ENCODE measurements around the gene PLPP4.

Gene PLPP4

DNA sequence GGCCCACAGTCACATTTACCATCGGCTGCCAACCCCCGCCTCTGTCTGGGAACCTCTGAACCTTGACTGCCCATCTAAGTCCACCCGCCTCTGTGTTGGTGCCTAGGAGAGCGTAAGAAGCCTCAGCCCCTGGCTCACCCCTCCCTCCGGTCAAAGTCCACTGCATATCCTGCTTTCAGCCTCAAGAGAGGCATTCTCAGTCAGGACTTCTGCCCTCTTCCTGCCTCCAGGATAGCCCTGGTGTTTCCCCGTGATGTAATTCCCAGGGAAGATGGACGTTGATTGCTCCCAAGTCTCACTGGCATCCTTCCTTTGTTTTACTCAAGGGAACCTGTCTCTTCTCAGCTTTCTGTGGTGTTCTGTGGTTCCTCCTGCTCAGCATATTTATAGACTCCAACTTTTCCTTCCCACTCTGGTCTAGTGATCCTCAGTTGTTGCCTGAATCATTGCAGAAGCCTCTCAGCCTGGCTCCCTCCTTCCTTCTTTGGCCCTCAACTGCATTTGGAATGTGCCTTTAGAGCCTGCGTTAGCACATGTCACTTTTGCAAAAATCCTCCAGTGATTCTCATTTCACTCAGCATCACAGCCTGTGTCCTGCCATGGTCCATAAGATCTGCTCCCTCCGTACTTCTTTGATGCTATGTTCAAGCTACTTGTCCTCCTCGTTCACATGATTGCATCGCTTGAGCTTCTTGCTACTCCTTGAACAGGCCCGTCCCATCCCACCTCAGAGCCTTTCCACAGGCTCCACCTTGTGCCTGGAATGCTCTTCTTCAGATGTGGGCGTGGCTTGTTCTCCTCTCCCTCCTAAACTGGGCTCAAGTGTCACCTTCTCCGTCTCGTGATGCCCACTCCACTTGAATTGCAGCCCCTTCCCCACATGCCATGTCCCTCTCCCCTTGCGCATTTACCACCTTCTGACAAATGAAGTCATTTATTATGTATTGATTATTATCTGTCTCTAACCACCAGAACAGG is 124.2 kb downstream of the PLPP4 start:
- DNase-seq = no peak

DNA sequence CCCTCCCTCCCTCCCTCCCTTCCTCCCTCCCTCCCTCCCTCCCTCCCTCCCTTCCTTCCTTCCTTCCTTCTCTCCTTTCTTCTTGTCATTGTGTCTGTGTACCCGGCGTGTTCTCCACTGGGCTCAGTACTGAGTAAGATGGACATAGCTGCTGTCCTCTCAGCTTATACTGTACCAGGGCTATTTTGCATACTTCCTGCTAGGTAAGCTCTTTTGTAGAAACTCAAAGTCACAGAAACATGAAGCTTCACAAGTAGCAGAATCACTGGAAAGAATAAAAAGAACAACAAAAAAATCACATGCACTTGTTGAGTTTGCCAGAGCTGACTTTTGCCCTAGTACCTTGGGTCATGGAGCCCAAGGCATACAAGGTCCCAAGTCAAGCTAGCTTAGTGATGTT is 125.7 kb downstream of the PLPP4 start:
- DNase-seq = no peak

DNA sequence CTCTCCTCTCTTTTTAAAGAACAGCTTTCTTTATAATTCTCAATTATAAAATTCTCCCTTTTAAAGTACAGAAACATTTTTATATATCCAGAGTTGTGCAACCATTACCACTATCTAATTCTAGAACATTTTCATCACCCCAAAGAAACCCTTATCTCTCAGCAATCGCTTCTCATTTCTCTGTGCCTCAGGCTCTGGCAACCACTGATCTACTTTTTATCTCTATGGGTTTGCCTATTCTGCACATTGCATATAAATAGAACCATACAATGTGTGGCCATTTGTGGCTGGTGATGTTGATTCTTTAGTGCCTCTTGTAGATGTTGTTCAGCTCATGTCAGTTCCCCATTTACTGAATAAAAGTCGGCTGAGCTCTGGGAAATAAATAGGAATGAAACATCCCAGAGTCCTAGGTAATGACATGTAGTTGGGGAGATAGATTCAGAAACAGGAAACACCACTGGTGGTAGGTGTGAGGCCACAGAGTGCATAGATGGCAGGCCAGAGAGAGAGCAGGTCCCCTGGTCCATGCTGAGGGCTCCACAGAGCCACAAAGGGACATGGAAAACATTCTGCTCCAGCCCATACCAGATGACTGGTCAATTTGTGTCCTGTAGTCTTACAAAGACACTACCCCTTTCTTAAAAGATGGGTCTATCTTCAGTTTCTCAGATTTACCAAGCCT is 126.5 kb downstream of the PLPP4 start:
- no peak for DNase-seq

DNA sequence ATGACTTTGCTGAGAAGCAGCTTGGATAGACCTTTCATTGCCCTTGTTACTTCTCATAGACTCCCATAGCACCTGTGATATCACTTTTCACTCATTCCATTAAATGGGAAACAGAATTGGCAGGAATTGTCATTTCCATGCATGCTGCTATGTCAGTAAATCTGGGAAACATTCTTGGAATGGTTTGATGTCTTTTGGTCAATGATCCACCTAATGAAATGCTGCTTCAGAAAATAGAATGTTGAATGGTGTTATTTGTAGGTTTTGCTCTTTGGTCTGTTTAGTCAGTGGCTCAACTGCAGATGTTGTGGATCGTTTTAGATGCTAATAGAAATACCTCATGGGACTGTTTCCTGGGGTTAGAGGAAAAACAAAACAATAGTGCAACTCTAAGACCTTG is 127.8 kb downstream of the PLPP4 start:
- DNase-seq = no peak

DNA sequence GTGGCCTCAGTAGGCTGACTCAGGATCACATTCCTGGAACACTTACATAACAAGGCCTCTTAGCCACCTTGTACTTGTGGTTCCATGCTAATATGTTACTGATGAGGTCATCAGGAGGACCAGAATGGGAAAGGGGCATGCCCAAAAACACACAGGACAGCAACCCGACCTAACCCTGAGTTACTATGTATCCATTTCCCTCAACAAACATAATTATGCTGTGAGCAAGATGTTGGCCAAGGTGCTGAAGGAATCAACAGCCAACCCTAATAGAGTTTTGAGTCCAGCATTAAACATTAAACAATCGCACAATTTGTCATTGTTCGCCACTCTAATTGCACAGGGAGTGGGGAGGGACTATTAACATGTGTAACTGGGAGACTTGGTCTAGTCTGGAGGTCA is 129.4 kb downstream of the PLPP4 start:
- DNase-seq = no peak

DNA sequence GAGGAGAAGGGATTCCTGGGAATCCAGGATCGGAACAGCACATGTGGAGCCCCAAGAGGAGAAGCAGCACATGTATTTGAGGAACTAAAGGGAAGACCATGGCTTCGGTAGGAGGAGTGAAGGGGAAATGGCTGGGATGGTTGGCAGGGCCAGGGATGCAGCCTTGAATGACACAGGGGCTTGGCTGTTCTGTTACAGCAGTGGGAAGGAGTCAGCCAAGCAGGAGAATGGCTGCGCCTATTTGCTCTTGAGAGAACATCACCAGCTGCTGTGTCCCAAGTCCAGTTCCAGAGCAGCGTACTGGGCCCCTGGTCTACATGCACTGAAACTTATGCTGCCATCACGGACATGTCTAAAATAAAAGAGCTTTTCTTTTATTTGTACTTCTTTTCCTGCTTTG is 130.0 kb downstream of the PLPP4 start:
- no peak for DNase-seq

DNA sequence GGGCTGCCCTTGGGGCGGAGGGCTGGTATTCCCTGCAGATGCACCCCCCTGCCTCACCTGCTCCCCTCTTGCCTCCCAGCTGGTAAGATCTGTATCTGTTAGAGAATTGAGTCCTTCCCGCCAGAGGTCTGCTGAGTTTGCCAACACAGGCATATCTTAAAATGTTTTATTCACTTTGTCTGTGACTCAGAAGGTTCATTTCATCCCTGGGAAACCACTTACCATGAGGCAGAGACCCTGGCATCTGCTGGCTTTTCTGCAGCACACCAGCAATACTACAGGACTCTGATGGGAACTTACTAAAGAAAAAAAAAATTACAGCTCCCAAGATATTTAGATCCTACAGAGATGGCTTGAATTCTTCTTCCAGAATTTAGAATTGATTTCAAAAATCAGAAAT is 131.3 kb downstream of the PLPP4 start:
- no peak for DNase-seq

DNA sequence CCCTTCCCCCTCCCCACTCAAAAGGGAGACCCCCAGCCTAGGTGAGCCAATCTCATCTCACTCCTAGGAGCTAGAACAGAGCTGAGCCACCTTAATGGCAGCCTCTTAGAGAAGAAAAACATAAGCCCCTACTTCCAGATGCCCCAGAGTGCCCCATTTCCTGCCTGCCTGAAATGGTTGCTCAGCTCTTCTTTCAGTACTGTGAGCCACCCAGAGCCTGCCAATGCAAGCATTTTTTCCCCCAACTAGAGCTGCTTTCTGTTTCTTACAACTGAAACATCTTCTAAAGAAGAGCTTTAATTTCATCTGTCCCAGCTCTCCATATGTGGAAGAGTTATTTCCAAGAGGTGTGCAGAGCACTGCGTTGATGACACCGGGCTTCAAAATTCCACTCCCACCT is 136.7 kb downstream of the PLPP4 start:
- DNase-seq = no peak

DNA sequence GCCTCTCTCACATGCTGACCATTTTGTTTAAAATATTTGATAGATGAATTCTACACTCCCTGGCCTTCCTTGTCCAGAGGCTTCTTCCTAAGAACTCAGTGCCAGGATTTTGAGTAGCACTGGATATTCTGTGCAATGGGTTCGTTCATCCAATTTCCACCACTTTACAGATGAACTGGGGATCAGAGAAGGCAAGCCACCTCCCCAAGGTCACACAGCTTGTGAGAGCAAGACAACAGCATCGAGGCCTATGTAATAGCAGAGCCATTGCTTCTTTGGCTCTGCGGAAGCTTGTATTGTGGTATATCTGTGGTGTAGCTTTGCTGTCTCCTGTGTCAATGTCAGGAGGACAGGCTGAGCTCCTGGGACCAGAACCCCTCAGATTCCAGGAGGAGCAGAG is 140.9 kb downstream of the PLPP4 start:
- DNase-seq = no peak

DNA sequence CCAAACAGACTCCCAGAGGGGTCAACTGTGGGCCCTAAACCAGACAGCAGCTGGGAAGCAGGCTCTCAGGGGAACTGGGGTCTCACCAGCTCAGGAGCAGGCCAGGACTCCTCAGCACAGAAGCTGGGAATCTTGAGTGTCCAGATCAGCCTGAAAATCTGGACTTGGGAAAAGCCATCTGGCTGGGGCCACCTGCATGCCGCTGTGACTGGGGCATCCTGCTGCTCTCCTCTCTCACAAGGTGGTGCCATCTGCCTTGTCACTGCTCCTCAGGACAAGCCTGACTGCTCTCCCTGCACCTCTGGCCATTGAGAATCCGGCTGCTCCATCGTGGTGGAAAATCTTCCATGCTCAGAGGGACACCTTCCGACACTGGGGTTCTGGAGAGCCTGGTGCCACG is 141.4 kb downstream of the PLPP4 start:
- peak; percentile 91 for DNase-seq

DNA sequence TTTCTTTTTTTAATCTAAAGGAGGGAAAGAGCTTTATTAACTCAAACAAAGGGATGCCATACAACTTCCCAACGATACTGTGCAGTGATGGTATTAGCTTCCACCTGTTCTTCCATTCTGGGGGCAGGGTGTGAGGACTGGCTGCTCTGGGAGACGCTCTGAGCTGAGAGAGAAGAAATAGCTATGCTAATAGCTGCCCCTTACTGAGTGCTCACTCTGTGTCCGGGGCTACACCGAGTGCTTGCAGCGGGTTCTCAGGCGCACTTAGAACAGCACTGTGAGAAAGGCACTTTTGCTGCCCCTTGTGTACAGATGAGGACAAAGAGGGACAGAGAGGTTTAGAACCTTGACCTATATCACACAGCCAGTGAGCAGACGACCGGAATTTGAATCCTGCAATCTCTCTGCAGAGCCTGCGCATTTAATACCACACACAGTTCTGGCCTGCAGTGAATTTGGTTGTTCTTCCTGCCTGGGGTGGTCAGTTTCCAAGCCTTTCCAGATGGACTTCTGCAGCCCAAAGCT is 142.2 kb downstream of the PLPP4 start:
- DNase-seq = no peak

DNA sequence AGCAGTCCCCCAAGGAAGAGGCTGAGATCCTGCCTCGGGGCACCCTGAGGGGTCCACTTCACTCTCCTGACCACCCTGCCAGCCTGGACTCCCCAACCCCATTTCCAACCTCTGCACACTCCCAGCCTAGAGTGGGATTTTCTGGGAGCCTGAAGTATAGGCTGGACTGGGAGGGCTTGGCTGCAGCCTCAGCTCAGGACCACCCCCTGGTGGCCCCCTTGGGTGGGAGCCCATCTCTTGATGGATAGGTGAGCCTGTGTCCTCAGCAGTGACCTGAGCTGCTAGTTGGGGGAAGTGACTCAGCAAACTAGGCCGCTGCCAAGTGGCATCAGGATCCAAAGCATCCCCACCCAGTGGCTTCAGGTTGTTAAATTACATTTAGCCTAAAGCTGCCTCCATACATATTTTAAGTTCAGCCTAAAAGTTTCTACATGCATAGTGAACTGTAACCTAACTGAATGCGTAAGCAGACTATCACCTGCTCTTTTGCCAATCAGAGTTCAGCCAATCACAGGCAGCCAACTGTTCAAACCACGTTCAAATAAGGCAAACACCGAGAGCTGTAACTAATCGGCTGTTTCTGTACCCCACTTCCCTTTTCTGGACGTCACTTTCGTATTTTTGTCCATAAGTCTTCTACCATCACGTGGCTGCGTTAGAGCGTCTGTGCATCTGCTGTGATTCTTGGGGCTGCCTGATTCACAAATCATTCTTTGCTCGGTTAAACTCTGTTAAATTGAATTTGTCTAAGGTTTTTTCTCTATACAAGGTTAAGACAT is 144.0 kb downstream of the PLPP4 start:
- no peak for DNase-seq

DNA sequence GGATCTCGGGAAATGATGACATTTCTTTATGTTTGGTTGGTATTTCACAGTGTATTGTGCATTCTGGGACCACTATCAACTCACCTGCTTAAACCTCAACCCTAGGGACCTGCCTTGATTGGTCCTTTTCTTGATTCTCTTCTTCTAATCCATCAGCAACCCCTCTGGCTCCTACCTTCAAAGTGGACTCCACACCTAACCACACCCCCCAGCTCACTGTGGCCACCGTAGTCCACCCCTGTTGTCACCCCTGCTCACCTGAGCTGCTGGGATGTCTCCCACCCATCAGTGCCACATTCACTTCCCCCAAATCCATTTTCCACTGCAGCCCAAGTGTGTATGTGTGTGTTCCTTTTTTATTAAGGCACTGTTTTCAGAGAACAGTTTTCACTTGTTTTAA is 145.0 kb downstream of the PLPP4 start:
- no peak for DNase-seq

DNA sequence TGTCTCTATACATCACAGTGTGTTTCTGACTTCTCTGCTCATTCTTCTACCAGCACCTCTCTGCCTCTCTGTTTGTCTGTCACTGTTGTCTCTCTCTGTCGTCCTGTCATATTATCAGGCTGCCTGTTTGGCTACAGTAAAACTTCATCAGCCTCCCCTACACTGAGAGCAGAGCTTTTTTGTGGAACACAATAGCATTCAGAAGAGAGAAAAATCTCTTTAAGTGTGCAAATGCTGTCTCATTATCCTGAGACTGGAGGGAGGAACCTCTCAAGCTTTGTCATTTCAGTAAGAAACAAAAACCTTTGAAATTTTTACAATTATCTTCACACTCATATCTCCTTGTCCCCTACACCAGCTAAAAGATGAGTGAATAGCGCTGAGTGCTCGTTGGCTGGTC is 148.4 kb downstream of the PLPP4 start:
- DNase-seq = no peak

DNA sequence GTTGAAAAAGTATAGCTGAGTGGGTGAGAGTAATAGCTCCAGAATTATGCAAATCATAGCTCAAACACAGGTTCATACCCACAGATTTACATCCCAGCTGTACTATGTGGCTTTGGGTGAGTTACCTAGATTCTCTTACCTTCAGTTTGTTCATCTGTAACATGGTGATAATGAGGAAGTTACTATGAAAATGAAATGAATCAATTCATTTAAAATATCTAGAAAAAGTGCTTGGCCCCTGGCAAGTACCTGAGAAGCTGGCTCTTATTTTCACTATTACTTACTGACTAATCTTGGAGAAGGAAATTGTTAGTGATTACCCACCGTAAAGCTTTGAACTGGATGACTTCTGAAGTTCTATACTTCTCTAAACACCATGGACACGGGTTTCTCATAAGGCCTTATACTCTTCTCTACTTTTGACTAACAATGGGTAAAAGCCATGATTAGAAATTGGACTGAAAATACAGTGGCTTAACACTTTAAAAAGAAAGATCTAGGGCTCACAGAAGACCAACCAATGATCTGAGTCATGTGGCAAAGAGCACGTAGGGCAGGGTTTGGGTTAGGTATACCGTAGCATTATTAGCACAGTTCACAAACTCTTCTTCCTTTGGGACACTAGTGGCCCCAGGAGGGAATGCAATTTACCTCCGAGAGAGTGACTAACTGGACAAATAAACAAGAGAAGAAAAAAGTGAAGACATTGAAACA is 149.2 kb downstream of the PLPP4 start:
- no peak for DNase-seq

DNA sequence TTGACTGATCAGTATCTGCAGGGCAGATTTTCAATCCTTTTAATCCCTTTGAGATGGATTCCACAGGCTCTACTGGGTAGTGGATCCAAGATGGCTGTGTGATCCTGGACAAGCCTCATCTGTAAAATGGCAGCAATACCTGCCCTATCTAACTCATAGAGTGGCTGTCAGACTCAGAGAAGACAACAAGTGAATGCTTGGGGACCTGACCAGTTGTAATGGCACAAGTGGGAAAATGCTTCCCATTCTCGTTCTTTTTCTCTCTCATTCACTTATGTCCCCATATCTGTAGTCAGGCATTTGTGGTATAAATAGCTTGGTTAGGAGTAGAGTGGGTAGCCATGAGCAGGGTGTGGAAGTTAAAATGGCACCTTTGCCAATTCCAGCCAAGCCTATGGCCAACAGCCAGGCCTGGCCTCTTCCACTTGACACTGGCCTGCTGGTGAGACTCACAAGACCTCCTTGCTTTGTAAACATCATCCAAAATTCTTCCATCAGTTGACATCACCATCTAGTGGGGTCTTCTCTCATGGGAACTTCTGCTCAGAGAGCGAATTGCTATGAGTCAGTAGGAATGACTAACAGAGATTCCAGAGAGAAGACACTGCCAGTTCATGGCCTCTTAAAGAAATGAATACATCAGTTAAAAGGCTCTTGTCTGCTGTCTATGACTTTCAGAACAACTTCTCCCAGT is 150.1 kb downstream of the PLPP4 start:
- no peak for DNase-seq

DNA sequence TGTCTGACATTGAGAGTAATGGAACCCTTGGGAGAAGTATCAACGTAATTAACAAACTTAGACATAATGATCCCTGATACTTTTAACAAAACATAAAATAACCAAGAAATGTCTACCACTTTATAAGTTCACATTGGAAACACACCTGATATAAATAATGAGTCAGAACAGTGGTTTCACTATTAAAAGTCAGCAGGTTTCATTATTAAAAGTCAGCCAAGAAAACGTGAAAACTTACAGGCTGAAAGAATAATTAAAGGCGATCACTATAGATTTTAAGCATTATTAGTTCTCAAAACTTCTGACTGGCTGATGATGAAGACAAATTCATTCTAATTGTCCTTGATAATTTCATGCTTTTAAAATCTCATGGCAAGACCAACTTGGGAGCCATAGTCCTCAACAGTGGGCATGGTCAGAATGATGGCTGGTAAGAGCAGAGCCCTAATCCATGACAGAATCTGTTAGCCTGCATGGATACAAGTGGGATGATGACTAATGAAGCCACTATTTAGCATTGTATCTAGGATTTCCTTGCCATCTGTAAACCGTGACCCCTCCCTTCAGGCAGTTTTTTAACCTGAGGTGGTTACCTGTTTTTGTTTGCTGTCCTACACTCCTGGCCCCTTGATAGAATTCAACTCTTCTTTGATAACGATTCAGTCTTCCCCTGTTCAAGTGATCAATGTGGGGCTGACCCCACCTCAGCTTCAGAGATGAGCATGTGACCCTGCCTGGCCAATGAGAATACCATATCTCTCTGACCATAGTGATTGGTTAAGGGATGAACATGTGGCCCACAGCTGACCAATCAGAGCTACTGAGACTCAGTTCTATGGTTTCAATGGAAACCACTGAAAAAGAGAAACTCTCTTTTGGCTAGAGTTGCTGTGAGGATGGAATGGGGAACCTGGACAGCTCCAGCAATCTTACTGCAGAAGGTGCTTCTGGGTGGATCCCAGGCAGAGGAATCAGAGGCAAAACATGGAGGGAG is 151.0 kb downstream of the PLPP4 start:
- DNase-seq = no peak

DNA sequence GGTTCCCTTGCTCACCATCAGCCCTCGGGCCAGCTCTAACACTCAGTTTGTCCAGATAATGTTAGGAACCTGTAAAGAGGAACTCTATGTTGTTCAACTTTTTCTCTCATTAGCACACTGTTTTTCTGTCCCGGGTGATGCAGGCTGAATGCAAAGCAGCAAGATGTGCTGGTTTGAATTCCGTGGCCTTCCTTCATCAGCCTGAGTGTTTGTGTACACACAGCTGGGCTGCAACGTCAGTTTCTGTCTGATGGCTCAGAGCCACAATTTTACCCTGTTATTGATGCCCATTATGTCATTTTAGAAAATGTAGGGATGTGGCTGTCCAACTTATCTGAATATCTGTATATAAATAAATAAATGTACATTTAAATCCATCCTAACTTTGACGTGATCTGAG is 152.0 kb downstream of the PLPP4 start:
- DNase-seq = peak; percentile 31

DNA sequence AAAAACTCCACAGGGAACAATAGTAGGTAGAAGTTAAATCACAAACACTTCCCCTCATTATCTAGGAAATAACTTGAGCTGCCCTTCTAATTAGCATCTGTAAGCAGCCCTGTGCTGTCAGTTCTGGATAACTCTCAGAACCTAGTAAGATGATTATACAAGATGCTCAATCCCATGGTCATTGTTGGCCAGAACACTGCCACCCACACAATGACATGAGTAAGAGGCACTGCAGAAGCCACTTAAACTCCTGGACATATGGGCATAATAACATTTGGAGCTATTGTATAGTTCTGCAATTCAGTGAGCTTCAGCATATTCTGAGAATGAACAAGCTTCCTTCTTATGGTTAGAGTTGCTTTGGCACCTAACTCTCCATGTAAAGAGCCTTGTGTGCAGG is 153.8 kb downstream of the PLPP4 start:
- no peak for DNase-seq

DNA sequence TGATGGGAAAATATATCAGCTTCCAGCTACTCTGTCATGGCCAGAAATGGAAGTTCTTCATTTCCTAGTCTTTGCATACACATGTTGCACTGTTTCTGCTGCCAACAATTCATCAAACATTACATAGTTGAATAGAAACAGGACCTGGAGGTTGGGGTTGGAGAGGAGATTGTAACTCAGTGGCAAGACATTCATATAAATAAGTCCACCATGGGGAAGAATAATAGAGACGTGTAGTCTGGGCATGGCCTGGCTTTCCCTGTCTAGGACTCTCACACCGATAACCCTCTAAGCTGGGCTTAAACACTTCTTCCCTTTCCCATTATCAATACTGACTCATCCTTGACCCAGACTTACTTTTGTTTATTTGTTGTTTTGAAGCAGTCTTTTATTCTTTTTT is 155.7 kb downstream of the PLPP4 start:
- no peak for DNase-seq

DNA sequence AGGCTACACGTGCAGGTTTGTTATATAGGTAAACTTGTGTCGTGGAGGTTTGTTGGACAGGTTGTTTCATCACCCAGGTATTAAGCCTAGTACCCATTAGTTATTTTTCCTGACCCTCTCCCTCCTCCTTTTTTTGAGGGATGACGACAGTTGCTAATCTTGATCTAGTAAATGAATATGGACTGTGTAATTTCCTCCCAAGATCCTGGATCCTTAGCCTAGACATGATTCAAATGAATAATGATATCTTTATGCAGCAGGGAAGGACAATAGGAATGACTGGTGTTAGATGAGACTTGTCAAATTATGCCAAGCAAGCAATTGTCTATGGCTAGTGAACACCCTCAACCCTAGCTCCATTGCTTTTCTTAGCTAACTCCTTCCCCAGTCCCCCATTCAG is 156.2 kb downstream of the PLPP4 start:
- DNase-seq = no peak

Data from NCI-H2171 treated with DMSO at 0.1 percent for 48 hours (cell line).